HG03439 (cell line): Measurements from ENCODE around the gene PCK2.
"Not testable (repeated sequence)": the region's sequence is repeated elsewhere in the genome, so short reads cannot be mapped to it uniquely, and the experiment has no call there.

Experiments used
- ATAC-seq: cut with Tn5 transposase; IDR thresholded peaks from one replicate; pipeline ENCODE4 v1.9.1; 2021; ENCODE audit warnings: mild to moderate bottlenecking, moderate library complexity; ENCODE audit not compliant: unreplicated experiment

PCK2 gene

DNA sequence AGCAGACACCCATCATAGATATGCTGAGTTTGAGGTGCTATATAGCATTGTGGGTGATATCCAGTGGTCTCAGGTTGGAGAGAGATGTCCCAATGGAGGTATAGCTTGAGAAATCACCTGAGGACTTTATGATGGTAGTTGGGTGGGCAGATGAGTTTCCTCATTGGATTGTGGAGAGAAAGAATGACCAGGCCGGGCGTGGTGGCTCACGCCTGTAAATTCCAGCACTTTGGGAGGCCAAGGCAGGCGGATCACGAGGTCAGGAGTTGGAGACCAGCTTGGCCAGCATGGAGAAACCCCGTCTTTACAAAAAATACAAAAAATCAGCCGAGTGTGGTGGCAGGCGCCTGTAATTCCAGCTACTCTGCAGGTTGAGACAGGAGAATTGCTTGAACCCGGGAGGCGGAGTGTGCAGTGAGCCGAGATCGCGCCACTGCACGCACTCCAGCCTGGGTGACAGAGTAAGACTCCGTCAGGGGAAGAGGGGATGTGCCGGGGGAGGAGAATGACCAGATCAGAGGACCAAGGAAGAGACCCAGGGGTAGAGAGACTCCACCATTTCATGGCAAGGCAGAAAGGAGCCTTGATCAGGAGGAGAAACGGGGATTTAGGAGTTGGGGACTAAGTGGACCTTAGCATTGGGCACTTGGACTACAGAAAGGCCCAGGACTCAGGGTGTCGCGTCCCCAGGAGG is 757 bp upstream of the PCK2 start:
- no peak for ATAC-seq

DNA sequence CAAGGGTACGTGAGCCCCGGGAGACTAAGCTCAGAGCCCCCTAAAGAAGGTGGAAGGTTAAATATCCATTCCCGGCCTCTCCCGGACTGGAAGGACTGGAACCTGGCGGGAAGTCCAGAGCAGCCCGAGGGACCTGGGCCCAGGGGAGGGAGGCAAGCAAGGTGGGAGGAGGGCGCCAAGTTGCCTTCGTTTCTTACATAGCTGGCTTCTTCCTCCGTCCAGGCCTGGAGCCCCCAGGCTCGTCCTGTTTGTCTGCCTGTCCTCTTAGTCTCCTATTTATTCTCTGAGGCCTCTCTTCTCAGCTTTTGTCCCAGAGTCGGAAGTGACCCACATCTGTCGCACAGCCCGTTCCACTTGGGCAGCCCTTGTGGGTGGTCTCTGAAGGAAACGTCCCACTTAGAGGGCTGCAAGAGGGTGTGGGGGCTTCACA is 745 bp downstream of the PCK2 start:
- ATAC-seq = no peak

DNA sequence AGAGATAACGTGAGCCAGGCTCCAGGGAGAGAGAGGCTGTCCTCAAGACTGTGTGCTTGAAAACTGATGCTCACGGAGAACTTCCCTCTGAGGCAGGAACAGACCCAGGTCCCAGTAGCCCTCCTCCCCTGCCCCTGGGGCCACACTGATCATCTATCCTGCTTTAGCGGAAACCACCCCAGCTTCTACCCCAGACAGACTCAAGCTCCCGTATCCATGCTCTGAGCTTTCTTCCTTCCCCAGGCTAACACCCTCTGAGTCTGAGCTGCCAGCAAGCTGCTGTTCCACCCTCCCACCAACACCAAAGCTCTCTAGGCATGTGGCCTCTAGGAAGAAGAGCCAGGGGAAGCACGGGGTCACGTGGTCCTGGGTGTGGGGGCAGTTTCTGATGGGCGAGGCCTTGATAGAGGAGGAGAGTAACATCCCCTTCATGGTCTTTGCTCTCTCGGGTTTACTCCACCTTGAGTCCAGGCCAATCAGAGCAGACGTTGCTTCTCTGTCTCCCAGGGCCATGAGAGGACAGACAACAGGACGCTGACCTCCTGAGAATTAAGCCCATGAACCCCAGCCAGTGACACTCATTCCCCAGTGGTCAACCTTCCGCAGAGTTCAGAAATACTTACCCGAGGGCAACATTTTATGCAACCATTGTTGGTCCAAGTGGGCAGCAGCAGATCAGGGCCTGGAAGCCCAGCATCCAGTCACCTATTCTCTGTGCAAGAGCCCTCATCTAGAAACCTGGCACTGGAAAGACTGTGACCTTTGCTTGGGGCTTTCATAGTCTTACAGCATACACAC is 1.4 kb downstream of the PCK2 start:
- ATAC-seq = peak; percentile 61

DNA sequence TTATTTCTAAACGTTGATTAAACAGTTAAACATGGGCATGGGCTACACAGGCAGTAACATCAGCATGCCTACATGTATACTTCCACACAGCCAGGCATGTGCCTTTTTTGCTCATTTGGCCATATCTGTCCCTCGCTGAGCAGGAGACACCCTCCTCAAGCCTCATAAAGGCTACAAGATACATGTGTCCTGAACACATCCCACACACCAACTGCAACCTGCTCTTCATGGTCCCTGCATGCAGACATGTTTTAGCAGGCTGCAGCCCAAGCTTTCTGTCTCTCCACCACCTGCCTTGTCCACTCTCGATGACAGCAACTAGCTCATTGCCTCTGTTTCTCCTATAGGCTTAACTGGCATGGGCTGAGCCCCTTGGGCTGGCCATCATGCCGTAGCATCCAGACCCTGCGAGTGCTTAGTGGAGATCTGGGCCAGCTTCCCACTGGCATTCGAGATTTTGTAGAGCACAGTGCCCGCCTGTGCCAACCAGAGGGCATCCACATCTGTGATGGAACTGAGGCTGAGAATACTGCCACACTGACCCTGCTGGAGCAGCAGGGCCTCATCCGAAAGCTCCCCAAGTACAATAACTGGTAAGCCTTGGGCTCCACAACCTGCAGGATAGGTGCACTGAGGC is 2.6 kb downstream of the PCK2 start:
- no peak for ATAC-seq

DNA sequence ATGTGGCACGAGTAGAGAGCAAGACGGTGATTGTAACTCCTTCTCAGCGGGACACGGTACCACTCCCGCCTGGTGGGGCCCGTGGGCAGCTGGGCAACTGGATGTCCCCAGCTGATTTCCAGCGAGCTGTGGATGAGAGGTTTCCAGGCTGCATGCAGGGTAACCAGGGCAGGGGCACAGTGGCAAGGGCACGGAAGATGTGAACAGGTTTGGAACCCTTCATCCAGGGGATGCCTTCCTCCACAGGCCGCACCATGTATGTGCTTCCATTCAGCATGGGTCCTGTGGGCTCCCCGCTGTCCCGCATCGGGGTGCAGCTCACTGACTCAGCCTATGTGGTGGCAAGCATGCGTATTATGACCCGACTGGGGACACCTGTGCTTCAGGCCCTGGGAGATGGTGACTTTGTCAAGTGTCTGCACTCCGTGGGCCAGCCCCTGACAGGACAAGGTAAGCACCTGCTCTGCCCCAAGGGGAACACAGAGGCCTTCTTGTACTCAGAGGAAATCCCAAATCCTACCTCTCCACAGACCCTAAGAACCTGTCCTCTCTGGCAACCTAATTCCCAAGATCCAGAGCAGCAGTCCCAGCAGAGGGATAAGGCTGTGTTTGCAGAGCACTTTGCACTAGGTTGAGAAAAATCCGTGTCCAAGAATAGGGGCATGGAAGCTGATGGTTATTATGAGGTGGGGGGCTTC is 4.3 kb downstream of the PCK2 start:
- ATAC-seq = no peak

DNA sequence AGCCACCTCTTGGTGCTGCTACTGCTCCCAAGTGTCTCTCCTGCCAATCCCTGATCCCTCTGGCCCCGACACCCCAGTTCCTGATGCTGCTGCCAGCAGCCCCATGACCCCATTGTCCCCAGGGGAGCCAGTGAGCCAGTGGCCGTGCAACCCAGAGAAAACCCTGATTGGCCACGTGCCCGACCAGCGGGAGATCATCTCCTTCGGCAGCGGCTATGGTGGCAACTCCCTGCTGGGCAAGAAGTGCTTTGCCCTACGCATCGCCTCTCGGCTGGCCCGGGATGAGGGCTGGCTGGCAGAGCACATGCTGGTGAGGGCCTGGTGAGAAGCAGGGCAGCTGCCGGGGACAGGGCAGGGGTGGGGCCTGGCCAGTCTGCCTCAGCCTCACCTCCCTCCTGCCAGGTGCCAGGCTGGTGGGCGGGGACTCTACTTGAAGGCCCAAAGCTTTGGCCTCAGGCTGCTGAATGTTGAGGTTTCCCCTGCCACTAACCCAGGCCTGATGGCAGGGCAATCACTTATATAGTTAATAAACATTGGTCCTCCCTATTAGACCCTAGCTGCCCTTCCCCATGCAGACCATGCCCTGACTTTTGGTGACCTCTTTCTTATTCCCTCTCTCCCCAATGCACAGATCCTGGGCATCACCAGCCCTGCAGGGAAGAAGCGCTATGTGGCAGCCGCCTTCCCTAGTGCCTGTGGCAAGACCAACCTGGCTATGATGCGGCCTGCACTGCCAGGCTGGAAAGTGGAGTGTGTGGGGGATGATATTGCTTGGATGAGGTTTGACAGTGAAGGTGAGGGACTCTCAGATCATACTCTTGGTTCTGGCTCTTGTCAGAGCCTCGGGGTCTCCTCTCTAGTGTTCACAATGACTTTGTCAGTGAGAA is 5.1 kb downstream of the PCK2 start:
- ATAC-seq = no peak

DNA sequence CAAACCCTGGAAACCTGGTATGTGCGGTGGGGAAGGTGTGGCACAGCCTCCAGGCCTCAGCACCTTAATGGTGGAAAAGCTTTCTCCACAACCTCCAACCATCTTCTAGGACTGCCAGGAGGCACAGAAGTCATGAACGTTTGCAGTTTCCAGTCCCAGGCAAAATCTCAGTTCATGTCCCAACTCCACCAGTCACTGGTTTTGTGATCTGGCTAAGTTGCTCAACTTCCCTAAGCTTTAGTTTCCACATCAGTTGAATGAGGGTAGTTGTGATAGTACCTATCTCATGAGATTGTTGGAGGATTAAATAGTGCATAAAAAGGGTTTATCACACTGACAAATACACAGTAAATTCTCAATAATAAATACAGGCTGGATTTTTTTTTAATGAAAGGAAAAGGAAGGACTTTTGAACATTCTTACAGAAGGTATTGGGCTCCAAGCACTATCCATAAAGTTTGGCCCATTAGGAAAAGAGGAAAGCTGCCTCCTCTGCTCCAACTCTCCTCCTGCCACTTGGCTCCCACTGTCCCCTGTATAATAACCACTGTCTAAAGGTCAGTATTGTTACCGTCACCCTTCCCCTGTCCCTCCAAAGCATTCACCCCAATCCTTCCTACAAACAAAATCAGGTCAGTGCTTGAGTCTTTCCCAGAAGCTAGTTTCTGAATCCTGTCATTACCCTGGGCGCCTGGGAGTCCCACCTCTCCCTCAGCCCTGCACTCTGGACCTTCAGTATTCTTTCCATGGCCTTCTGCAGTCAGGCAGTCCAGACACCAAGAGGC is 6.3 kb downstream of the PCK2 start:
- ATAC-seq = no peak

DNA sequence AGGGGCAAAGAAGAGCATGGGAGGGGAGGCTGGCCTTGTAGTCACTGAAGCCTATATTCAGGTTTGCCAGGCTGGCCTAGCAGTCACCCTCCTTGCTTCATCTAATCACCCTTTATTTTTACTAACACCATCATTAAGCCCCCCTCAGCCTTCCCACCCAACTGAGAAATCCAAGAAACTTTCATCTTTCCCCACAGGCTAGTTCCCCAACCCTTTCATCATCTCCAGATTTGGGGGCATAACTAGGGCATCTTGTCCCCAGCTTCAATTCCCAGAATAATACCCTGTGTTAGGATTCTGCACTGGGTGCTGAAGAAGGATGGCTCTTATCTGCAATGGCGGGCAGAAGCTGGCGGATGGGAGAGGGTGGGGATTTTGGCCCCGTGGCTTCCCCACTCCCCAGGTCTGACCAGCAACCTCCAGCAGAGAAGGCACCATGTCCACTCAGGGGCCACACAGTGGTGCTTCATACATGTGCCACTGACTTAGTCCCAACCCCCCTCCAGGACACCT is 6.9 kb downstream of the PCK2 start:
- no peak for ATAC-seq

DNA sequence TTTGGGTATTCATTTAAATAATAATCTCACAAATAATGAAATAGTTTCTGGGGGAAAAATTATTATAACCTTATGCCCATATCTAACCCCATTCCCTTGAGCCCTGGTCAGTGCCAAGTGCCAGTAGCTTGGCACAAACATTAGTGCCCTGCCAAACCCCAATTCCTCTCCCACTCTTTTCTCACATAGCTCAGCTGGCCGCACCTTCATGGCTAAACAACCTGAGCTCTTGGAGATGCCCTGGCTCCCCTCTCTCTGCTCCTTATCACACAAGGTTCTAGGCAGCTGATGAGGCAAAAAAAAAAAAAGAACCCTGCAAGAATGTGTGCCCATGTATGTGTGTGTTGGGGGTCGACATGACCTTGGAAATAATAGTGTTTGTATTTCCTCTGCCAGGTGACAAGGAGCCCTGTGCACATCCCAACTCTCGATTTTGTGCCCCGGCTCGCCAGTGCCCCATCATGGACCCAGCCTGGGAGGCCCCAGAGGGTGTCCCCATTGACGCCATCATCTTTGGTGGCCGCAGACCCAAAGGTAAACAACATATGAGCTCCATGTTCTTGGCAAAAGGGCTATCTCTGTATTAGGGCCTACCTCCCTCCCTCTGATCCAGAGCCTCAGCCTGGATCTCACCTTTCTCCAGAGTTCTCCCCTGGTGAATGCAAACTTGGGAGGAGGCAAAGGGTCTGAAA is 8.4 kb downstream of the PCK2 start:
- ATAC-seq = no peak

DNA sequence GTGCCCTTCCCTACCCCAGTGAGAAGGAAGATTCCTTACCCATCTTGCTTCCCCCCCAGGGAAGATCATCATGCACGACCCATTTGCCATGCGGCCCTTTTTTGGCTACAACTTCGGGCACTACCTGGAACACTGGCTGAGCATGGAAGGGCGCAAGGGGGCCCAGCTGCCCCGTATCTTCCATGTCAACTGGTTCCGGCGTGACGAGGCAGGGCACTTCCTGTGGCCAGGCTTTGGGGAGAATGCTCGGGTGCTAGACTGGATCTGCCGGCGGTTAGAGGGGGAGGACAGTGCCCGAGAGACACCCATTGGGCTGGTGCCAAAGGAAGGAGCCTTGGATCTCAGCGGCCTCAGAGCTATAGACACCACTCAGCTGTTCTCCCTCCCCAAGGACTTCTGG is 9.3 kb downstream of the PCK2 start:
- no peak for ATAC-seq

DNA sequence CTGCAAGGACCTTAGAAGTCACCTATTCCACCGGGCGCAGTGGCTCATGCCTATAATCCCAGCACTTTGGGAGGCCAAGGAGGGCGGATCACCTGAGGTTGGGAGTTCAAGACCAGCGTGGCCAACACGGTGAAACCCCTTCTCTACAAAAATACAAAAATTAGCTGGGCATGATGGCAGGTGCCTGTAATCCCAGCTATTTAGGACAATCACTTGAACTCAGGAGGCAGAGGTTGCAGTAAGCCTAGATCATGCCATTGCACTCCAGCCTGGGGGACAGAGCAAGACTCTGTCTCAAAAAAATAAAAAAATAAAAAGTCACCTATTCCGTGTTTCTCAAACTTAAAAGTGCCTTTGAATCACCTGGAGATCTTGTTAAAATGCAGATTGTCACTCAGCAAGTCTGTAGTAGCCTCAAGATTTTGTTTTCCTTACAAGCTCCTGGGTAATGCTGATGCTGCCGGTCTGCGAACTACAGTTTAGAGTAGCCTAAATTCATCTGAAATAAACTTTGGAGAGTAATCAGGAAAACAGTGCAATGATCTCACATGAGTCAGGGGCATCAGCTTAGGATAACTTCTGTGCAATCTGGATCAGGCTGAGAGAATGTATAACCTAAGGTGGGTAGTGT is 11.6 kb downstream of the PCK2 start:
- ATAC-seq = not testable (repeated sequence)

DNA sequence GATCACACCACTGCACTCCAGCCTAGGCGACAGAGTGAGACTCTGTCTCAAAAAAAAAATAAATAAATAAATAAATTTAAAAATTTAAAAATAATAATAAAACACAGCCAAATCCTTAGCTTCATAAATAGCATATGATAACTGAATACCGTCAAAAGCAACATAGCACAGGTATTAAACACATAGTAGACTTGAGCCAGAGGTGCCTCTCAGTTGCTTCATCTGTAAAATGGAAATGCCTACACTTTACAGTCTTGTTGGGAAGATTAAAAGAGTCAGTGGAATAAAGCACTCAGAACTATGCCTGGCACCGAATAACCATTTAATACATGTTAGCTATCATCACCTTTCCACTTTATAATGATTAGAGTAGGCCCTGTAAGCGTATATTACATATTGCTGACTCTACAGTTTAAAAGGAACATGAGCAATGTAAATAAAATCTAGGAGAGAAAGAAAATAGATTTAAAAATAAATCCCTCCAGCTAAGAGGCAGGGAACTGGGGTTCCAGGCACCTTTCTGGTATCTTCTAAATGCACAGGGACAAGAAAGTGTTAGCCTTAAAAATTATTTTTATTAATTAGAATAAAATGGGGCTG is 12.7 kb downstream of the PCK2 start:
- ATAC-seq = no peak

DNA sequence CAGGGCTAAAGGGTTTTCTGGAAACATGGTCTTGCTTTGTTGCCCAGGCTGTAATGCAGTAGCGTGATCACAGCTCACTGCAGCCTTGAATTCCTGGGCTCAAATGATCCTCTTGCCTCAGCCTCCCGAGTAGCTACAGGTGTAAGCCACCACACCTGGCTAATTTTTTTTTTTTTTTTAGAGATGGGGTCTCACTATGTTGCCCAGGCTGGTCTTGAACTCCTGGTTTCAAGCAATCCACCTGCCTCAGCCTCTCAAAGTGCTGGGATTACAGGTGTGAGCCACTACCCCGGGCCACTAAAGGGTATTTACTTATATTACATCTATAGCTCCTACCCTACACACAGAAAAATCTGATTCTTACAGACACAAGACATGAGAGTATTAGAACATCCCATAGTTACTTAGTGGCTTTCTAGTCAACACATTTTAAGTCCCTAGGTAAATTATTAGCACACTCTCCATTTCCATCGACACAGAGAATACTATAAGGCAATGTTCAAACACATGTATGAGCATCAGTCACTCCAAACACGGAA is 14.3 kb downstream of the PCK2 start:
- ATAC-seq = no peak

DNA sequence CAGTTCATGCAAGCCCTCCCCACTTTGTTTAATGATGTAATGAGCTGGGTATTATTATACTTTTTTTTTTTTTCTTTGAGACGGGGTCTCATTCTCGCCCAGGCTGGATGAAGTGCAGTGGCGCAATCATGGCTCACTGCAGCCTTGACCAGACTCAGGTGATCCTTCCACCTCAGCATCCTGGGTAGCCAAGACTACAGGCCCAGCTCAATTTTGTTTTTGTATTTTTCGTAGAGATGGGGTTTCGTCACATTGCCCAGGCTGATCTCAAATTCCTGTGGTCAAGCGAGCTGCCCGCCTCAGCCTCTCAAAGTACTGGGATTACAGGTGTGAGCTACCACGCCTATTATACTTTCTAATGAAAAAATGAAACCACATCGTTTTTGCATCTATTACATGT is 15.9 kb downstream of the PCK2 start:
- no peak for ATAC-seq

DNA sequence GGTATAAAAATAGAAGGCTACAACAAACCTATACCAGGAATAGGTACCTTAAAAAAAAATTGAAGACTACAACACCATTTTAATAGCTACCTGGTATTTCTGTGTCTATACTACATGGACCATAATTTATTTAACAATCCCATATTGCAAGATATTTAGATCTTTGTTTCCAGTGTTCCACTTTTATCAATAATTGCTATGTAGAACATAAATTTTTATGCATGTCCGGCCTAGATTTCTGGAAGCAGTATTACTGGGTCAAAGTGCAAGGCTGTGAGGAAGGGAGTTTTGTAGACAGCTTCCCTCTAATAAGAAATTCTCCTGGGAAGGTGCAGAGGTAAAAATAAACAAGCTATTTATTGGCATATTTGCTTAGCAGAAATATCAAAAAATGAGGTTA is 16.4 kb downstream of the PCK2 start:
- no peak for ATAC-seq

DNA sequence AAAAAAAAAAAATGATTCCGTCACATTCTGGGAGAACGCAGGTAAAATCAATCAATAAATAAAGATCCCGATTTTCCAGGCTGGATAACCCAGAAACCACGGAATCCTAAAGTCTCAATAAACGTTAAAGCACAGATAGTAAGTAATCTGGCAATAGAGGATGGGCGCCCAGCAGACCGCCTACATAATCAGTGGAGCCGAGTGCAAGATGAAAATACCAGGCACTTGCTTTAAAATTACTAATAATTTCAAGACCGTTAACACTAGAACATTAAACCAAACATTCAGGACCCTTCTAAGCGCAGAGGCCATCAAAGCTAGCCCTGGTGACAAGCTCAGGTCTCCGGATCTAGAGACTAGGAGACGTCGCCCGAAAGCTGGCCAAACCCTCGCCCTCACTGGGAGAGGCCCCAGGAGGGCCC is 19.3 kb downstream of the PCK2 start:
- no peak for ATAC-seq

DNA sequence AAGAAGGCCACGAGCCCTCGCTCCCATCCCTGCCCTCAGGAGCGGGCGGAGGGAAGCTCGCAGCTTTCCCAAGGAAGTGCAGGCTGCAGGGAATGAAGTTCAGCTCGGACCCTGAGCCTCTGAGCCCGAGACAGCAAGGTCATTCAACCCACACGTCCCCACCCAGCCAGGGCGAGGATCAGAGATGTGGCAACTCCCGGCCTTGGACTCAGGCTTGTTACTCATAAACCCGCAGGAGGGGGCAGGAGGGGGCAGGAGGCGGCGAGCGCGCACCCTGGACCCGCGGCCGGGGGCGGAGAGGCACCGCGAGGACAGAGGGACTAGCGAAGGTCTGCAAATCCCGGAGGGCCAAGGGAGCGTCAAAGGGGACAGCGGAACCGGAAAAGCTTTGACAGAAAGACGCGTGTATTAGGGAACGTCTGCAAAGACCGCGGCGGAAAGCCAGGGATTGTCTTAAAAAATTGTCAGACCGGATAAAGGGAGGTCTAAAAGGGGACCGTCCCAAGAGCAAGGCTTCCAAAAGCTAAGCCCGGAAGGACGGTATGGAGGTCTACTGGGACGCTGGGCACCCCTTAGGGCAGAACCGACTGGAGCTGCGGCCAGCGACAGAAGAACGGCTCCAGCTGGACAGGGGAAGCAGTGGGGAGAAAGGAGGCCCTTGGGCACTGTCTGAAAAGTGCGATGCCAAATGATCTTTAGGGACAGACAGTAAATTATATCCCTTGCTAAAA is 19.9 kb downstream of the PCK2 start:
- peak; percentile 33 for ATAC-seq
